Astrocyte of the cerebellum (primary cell): ENCODE data around the gene SYNE2.

Experiments used
- DNase-seq: peaks from one replicate; pipeline ENCODE4 v3.0.0-alpha.2; 2011; ENCODE audit warnings: low read depth
- H3K4me3 ChIP-seq: 2 replicates; pipeline ENCODE4 v1.5.1; 2011; ENCODE audit warnings: mild to moderate bottlenecking, low read depth, low read length, moderate library complexity
- in situ Hi-C: cut with HindIII; loops from 2 replicates; pipeline ENCODE4 v1.10.0; 2017; ENCODE audit warnings: low sequenced_read_pairs
- TF ChIP-seq, protein P1 (sequence below): IDR thresholded peaks from 2 replicates; pipeline ENCODE4 v1.5.1; 2012; ENCODE audit warnings: low read length, low read depth, moderate library complexity, mild to moderate bottlenecking; ENCODE audit errors: missing control alignments

The SYNE2 gene

GRCh38 chr14:64215978-64216377 is 363.2 kb downstream of the SYNE2 start:
- H3K4me3 ChIP-seq, result no peak overlapping the region
- TF ChIP-seq, protein P1, sequence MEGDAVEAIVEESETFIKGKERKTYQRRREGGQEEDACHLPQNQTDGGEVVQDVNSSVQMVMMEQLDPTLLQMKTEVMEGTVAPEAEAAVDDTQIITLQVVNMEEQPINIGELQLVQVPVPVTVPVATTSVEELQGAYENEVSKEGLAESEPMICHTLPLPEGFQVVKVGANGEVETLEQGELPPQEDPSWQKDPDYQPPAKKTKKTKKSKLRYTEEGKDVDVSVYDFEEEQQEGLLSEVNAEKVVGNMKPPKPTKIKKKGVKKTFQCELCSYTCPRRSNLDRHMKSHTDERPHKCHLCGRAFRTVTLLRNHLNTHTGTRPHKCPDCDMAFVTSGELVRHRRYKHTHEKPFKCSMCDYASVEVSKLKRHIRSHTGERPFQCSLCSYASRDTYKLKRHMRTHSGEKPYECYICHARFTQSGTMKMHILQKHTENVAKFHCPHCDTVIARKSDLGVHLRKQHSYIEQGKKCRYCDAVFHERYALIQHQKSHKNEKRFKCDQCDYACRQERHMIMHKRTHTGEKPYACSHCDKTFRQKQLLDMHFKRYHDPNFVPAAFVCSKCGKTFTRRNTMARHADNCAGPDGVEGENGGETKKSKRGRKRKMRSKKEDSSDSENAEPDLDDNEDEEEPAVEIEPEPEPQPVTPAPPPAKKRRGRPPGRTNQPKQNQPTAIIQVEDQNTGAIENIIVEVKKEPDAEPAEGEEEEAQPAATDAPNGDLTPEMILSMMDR, result no peak
- in situ Hi-C loops, result no loop called here
- no peak for DNase-seq

DNA sequence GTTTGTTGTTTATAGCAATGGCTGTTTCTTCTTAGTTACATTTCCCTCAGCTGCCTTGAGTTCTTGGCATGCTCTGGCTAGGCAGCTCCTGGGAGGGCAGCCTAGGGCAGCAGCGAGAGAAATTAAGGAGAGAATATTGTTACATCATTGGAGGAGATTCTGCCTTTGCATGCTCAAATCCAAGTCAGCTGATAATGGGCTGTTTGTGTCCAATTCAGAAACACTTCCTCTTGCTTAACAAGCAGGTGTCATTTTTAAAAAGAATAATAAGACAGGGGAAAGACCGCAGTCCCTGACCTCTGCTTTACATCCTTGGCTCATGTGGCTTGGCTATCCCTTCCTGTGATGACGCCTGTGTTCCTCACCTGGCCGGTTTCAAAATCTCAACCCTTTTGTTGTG is 364.5 kb downstream of the SYNE2 start:
- in situ Hi-C loops, result no loop called here
- no peak overlapping the region for H3K4me3 ChIP-seq
- TF ChIP-seq, protein P1, result no peak
- DNase-seq, result no peak

DNA sequence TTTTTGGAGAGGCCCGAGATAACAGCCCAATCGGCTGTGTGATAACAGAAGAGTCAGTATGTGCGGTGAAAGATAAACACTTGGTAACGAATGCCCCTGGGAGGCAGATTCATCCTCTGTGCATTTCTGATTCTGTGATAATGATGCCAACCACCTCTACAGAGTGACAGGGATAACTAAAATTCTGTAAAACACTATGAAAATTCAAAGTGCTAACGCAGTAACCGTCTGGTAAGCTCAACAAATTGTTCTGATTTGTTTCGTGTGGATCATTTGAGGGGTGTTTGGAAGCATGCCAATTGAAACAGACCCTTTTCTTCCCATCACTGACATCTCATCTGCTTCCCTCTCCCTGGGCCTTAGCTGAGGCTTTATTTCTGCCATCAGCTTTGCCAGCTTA is 365.0 kb downstream of the SYNE2 start:
- no peak for DNase-seq
- in situ Hi-C loops, result no loop called here
- H3K4me3 ChIP-seq, result no peak overlapping the region
- TF ChIP-seq, protein P1, result no peak

- no peak overlapping the region for H3K4me3 ChIP-seq
- TF ChIP-seq, protein P1, result no peak
- DNase-seq, result no peak
- in situ Hi-C loops, result no loop called here
These were observed 365.8 kb downstream of the SYNE2 start for GRCh38 chr14:64218344-64219240.

DNA sequence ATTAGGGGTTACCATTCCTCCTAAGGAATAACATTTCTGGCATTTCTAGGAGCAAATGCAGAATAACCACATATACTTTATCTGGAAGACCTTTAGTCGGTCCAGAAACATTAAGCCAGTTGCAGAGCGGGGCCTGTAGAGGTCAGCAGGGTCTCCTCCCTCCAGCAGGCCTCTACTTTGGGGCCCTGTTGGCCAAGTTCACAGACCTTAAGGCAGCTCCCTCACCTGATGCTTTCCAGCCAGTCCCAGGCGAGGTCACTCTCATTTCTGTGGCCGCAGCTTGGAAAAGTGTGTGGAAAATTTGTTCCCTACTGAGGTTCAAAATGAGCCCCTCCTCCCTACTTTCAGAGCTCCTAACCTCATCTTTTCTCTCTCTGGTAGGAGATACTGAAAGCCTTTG is 367.3 kb downstream of the SYNE2 start:
- no peak overlapping the region for H3K4me3 ChIP-seq
- TF ChIP-seq, protein P1, result no peak
- no peak for DNase-seq
- in situ Hi-C loops, result no loop called here

DNA sequence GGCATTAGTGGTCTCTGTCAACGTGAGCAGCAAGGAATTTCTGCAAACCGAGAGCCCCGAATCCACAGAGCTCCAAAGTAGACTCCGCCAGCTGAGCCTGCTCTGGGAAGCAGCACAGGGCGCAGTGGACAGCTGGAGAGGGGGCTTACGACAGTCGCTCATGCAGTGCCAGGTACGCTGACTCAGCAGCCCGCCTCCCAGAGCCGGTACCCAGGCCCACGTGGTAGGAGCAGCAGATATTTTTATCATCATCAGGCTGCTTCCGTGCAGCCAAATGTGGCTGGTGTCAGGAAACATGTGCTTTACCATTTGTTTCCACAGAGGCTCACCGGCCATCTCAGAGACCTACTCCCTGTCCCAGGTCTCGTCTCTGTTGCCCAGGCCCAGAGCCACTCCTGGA is 367.7 kb downstream of the SYNE2 start:
- no peak overlapping the region for H3K4me3 ChIP-seq
- in situ Hi-C loops, result no loop called here
- no peak for DNase-seq
- TF ChIP-seq, protein P1, result no peak
